Fibroblast of gingiva (primary cell): ENCODE results near the gene ST7.
A peak's percentile ranks its signal among the peaks of the same experiment; 100 is the strongest.

Experiments used
- DNase-seq: peaks from one replicate; pipeline ENCODE4 v3.0.0-alpha.2; 2011; ENCODE audit warnings: low read depth

The ST7 gene

DNA sequence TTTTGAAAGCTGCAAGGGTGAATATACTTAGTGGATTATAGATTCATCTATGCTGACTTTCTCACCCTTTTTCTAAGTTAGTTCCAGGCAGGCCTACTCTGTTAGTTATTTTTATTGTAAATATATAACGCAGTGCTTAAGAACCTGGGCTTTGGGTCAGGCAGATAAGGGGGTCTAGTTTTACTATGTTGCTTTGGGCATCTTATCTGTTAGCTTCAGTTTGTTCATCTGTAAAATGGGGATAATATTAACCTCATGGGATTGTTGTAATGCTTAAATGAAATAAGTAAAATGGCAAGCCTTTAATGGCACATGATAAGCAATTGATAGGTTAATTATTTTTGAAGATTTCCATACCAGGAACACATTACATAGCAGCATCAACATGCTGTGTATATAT lies 79.5 kb downstream of the ST7 start:
- DNase-seq, result no peak

DNA sequence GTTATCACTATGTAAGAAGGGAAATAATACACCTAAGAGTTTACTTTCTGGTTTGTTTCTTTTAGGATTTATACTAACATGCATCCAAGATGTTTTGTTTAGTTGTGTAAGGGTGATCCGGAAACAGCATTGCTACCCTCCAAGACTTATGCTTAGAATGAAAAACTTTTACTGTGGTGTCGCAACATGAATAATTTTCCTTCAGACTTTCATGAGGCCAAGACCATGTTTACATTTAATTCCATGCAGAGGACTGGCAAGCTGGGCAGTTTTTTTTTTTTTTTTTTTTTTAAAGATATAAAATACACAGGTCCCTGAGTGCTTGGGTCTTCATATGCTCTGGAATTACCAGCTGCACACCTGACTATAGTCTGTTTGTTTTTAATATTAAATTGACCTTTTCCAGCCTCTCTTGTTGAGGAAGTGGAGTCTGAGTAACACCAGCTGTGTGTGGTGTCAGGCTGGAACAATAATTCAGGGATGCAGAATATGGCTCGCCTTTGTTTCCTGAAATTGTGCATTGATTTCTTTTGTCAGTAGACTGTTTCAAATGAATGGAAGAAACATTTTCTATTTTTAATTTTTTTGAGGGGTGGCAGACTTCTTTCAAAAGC lies 81.7 kb downstream of the ST7 start:
- DNase-seq, result peak; percentile 81

DNA sequence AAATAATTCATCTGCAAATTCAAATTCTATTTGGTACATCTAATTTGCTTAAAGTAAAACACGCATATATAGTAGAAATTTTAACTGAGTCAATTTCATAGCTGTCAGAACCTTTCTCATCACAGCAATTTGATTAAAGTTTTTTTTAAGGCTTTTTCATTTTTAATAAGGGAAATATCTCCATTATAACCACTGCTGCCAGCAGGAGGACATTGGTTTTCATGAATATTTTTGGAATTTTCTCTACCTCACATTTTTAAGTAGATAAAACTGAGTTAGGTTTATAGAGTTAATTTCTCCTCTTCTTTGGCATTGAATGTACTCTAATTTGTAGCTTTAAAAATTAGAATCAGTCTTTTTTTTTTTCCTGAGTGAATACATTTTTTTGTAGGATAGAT lies 82.2 kb downstream of the ST7 start:
- DNase-seq, result no peak

DNA sequence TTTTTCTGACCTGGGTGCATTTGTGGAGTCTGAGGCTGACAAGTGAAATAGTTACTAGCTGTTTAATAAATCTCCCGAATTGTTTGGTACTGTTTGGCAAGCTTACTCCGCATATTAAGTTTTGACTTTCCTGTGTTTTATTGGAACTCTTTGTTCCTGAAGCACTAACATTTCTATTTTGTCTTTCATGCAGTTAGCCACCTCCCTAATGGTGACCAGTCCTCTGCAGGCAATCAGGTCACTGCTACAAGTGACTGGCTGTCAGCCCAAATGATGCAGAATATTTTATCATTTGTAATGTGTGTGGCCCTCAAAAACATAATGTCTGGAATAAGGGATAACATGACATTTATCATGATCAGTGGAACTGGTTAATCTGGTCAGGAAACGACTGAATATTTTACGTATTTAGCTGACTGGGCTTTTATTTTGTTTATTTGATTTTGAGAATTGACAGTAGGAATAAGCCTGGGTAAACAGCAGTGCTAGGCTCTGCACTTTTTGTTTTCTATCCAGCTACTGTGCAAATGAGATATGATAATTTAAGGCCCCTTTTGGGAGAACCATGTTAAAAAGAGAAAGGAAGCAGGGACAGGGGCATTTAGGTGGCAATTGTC lies 82.9 kb downstream of the ST7 start:
- no peak for DNase-seq

DNA sequence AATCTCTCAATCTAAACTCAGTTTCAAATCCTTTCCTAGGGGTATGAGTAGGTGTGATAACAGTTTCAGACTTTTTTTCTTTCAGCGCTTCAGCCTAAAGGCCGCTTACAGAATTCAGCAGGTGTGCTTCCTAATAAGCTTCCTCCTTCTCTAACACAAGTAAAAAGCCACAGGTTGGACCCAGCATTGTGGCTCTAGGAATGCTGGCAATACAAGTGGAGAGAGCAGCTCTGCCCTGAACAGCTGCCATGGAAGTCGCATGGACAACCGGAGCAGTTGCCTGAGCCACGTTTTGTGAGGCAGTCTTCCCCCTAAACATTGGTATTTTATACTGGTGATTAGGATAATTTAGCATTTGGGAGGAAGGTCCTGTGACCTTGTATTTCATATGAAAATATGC lies 83.5 kb downstream of the ST7 start:
- DNase-seq, result no peak

- DNase-seq, result no peak
Observed at GRCh38 chr7:117038408-117038807, 85.1 kb downstream of the ST7 start.

- DNase-seq, result peak; percentile 78
Observed at GRCh38 chr7:117041007-117041406, 87.7 kb downstream of the ST7 start.

DNA sequence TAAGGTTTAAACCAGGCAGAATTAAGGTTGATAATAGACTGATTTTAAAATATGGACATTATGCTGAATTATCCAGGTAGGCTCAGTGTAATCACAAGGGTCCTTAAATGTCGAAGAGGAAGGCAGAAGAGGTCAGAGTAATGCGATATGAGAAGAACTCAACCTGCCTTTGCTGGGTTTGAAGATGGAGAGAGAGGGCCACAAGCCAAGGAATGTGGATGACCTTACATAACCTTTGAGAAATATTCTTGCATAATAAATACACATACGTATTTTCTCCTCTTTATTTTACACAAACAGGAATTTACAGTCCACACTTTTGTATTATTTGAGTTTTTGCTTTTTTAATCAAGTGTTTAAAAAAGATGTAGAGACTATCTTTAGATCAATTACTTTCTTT lies 88.5 kb downstream of the ST7 start:
- DNase-seq, result no peak

GRCh38 chr7:117043108-117043825 lies 90.0 kb downstream of the ST7 start:
- DNase-seq, result no peak

GRCh38 chr7:117044664-117045063 lies 91.4 kb downstream of the ST7 start:
- no peak for DNase-seq

GRCh38 chr7:117045927-117046710 lies 92.8 kb downstream of the ST7 start:
- no peak for DNase-seq

DNA sequence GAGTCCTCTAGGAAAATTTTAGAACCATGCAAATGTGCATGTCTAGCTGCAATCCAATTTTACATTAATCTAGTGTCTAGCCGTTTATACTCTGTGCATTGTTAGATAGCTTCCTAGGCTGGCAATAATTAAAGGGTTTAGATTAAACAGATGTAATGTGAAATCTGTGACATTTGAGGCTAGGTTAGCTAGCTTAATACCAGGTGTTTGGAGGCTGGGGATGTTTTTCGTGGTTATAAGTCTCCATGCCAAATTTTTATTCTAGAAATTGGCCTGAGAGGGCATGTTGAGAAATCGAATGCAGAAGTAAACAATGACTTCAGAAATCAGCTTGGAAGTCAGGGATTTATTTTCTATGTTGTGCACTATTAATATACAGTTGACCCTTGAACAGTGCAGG lies 94.2 kb downstream of the ST7 start:
- DNase-seq, result peak; percentile 54

- DNase-seq, result no peak
Observed at GRCh38 chr7:117048114-117048866, 95.0 kb downstream of the ST7 start.

DNA sequence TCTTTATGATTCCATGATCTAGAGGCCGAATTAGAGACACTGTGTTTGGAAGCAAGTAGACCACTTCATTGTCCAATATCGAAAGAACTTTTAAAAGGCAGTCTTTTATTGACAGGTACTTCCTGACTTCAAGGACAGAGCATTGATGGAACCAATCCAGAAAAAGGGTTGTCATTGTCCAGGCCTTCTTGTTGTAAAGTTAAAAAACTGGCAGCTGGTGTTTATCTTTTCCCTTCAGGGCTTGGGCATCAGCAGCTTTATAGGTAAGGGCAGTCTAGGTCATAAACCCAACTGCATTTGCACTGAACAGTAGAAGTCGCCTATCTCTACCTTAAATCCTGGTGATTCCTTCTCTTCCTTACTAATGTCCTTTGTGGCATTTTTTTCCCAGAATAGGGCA lies 95.6 kb downstream of the ST7 start:
- DNase-seq, result no peak

DNA sequence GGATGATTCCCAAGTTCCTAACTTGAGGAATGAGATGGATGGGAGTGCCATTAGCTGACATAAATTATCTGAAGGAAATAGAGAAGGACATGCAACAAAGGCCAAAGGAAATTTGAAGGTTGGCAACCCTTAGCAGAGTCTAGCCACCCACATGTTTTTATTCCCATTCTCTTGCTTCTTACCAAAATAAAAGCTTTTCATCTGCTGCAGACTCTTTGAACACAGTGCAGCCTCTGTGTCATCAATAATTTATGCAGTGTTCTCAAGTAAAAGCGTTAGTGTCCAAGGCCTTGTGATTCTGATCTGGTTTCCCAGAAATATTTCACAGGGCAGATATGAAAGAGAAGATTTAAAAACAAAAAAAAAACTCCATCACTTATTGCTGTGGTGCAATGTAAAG lies 98.5 kb downstream of the ST7 start:
- no peak for DNase-seq

DNA sequence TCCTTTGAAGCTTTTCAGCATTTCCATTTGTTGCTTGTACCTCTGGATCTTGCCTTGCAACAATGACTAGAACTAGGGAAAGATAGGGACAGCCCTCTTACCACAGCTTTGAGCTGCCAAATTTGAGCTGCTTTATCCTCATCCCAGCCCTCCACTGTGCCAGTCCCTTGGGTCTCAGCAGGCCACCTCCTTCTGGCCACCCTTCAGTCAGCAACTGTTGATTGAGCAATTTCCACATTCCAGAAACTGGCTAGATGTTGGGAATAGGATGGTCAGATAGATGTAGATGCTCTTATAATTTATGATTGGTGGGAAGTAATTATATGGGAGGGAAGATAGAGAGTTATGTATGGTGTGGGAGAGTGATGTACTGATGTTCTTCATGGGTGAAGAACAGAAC lies 100.1 kb downstream of the ST7 start:
- peak; percentile 39 for DNase-seq

DNA sequence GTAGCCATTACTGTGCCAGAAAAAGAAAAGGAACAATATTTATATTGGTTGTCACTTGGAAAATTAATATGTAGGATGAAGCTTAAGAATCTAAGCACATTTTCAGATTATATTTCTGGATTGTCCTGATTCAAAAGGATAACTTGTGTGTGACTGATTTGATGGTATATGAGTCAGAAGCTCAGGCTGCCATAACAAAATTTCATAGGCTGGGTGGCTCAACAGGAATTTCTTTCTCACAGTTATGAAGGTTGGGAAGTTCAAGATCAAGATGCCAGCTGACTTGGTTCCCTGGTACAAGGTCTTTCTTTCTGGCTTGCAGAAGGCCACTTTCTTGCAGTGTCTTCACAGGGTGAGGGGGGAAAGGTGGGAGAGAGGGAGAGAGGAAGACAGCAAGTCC lies 108.5 kb downstream of the ST7 start:
- no peak for DNase-seq

- DNase-seq, result no peak
Observed at GRCh38 chr7:117062300-117062699, 109.0 kb downstream of the ST7 start.

- no peak for DNase-seq
Observed at GRCh38 chr7:117064688-117065087, 111.4 kb downstream of the ST7 start.

DNA sequence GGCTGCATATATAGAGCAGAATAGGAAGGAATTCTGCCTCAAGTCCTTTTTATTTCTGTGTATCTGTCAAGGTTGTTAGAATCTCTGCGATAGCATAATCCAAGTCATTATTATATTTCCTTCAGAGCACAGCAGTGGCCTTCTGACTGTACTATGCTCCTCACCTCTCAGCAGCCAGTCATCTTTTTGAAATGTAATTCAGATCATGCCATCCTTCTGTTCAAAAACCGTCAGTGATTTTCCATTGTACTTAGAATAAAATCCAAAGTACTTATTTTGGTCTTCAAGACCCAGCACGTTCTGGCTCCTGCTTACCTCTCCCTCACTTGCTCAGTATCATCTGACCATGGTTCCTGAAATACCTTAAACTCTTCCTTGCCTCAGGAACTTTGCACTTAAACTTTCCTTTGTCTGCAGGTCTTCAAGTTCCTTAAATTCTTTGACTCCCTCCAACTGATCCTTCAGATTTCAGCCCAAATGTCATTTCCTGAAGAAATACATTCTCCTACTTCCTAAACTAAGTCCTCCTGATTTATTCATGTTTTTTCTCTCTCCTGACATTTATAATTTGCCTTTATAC lies 112.4 kb downstream of the ST7 start:
- DNase-seq, result no peak

DNA sequence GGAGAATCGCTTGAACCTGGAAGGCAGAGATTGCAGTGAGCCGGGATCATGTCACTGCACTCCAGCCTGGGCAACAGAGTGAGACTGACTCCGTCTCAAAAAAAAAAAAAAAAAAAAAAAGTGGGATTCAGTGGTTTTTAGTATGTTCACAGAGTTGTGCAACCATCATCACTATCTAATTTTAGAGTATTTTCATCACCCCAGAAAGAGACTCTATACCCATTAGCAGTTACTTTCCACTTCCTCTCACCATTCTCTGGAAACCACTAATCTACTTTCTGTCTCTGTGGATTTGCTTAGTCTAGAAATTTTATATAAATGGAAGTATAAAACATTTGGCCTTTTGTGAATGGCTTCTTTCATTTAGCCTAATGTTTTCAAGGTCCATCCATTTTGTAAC lies 113.4 kb downstream of the ST7 start:
- DNase-seq, result no peak

DNA sequence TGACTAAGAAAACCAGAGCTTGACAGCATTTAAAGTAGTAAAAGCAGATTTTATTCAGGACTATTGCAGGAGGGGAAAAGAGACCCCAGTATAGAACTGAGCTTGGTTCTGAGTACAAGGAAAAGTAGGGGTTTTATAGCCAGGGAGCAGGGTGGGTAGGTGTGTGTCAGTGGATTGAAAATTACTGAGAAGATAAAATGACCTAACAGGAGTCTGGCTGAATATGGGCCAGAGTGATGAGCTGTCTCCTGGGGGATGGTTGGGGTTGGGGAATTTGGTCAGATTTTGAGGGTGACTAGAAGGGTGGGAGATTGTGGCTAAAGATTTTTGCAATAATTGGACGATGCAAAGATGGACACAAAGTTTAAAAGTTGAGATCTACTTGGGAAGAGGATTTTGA lies 114.0 kb downstream of the ST7 start:
- no peak for DNase-seq
